Measurements from ENCODE around the gene HGFAC. TPM values are rescaled to one million over a fixed set of nuclear protein-coding genes. Genes with fewer than 3 reads are reported as not detected.

HGFAC gene
- total RNA-seq, 6 donors from 2014 or later: 0.20 to 1.1 (median 0.49) TPM; not detected in 1

- WGBS, 2 donors: 63 to 75% methylated on average over 8 to 14 of the region's 14 CpGs
- DNase-seq (peak in 1 of 2 donors; percentile 61), ATAC-seq (ENCODE audit: low FRiP score in 2 of 2) (no peak)
- no peak overlapping the region for H3K27ac ChIP-seq
- no peaks in the 10 kb centered on the region for H3K9me3 ChIP-seq
- no peak overlapping the region for H3K4me3 ChIP-seq
- TF ChIP-seq POLR2A (IDR thresholded peaks at IDR 0.05) (no peak), EP300 (IDR thresholded peaks at IDR 0.05) (no peak), POLR2AphosphoS5 (IDR thresholded peaks at IDR 0.05) (no peak)
- peaks cover 0 to 7% (median 4%) of the 10 kb centered on the region in 4 donors for H3K36me3 ChIP-seq
- H3K4me1 ChIP-seq: no peaks in the 10 kb centered on the region
- peaks cover 0 to 7% (median 0%) of the 10 kb centered on the region in 4 donors for H3K27me3 ChIP-seq
These were observed 54.3 kb downstream of the HGFAC start for GRCh38 chr4:3496021-3496420.

GRCh38 chr4:3497095-3497494, 55.3 kb downstream of the HGFAC start:
- WGBS, 2 donors: 85 to 86% methylated on average over 5 to 6 of the region's 6 CpGs
- TF ChIP-seq POLR2AphosphoS5 (IDR thresholded peaks at IDR 0.05) (no peak), POLR2A (IDR thresholded peaks at IDR 0.05) (no peak), EP300 (IDR thresholded peaks at IDR 0.05) (no peak)
- TF ChIP-seq, protein P1, sequence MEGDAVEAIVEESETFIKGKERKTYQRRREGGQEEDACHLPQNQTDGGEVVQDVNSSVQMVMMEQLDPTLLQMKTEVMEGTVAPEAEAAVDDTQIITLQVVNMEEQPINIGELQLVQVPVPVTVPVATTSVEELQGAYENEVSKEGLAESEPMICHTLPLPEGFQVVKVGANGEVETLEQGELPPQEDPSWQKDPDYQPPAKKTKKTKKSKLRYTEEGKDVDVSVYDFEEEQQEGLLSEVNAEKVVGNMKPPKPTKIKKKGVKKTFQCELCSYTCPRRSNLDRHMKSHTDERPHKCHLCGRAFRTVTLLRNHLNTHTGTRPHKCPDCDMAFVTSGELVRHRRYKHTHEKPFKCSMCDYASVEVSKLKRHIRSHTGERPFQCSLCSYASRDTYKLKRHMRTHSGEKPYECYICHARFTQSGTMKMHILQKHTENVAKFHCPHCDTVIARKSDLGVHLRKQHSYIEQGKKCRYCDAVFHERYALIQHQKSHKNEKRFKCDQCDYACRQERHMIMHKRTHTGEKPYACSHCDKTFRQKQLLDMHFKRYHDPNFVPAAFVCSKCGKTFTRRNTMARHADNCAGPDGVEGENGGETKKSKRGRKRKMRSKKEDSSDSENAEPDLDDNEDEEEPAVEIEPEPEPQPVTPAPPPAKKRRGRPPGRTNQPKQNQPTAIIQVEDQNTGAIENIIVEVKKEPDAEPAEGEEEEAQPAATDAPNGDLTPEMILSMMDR (IDR thresholded peaks at IDR 0.05): no peak
- Histone ChIP-seq H3K4me1 (no peaks in the 10 kb centered on the region), H3K27ac (no peak overlapping the region), H3K9me3 (no peaks in the 10 kb centered on the region), H3K4me3 (no peak overlapping the region), H3K27me3 (peaks cover 0 to 7% (median 0%) of the 10 kb centered on the region in 4 donors), H3K36me3 (peaks cover 0 to 12% (median 11%) of the 10 kb centered on the region in 4 donors)
- ATAC-seq (ENCODE audit: low FRiP score in 2 of 2) (no peak), DNase-seq (peak in 1 of 2 donors; percentile 60)

DNA sequence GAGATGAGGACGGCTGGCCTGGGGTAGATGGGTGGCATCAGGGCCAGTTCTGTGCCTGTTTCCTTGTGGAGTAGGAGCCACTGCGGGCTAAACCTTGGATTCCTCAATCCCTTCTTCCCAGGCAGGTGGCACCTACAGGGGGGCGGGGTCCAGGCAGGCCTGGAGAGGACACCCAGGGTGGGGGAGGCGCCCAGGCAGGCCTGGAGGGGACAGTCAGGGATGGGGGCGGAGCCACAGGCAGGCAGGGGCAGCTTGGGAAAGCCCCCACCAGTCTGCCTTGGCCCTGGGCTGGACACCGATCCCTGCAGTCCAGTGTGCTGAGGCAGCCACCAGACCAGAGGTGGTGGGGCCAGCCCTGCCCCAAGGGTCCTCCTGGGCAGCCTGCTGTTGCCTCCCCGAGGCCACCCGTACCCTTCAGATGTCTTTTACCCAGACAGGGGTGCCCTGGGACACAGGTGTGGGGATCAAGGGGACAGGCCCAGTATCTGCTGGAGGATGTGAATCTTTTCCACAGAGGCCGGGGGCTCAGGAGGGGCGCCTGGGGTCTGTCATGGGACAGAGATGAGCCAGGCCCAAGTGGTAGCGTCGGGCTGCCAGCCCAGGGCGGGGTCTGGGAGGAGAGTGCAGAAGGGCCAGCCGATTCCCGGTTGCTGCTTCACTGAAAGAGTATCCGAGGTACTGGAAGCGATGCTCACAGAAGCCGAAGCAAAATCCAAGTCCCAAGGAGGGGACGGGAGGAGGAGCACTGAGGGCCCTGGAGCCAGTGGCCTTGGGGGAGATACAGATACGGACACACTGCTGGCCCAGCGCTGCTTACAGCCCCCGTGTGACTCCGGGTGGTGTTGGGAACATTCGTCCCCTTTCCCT, 56.0 kb downstream of the HGFAC start:
- ATAC-seq (ENCODE audit: low FRiP score in 2 of 2): no peak
- no peak for TF ChIP-seq POLR2AphosphoS5 (IDR thresholded peaks at IDR 0.05)
- no peak for TF ChIP-seq POLR2A (IDR thresholded peaks at IDR 0.05)
- TF ChIP-seq EP300 (IDR thresholded peaks at IDR 0.05): no peak
- TF ChIP-seq, protein P1 (IDR thresholded peaks at IDR 0.05): no peak
- peak in 1 of 2 donors; percentile 68 for DNase-seq
- WGBS, 2 donors: 86 to 89% methylated on average over 16 to 24 of the region's 24 CpGs
- Histone ChIP-seq H3K36me3 (peaks cover 0 to 18% (median 14%) of the 10 kb centered on the region in 4 donors), H3K27me3 (peaks cover 0 to 4% (median 0%) of the 10 kb centered on the region in 4 donors), H3K27ac (no peak overlapping the region), H3K4me3 (no peak overlapping the region), H3K4me1 (no peaks in the 10 kb centered on the region), H3K9me3 (no peaks in the 10 kb centered on the region)

DNA sequence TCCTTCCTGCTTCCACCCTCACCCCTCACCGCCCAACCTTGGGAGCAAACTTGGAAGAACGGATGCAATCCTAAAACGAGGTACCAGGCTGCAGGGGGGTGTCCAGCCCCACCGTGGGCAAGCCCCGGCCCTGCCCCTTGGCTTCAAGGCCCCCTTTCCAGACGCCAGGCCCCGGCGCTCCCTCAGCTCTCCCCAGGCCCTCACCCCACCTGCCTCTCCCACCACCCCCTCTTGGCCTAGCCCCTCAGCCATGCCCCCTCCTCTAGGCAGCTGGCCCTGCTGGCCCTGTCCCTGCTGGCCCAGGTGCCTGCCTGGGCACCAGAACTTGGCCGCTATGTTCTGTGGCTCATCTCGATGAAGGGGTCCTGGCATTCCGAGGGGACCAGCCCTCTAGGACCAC, 56.6 kb downstream of the HGFAC start:
- Histone ChIP-seq H3K27ac (no peak overlapping the region), H3K4me3 (no peak overlapping the region), H3K36me3 (peaks cover 0 to 24% (median 16%) of the 10 kb centered on the region in 4 donors), H3K9me3 (no peaks in the 10 kb centered on the region), H3K27me3 (peaks cover 0 to 3% (median 0%) of the 10 kb centered on the region in 4 donors), H3K4me1 (no peaks in the 10 kb centered on the region)
- DNase-seq (peak in 1 of 2 donors; percentile 78), ATAC-seq (ENCODE audit: low FRiP score in 2 of 2) (no peak)
- WGBS, 2 donors: 88% methylated on average over 8 to 11 of the region's 11 CpGs
- TF ChIP-seq, protein P1 (IDR thresholded peaks at IDR 0.05): no peak
- no peak for TF ChIP-seq POLR2AphosphoS5 (IDR thresholded peaks at IDR 0.05)
- no peak for TF ChIP-seq EP300 (IDR thresholded peaks at IDR 0.05)
- TF ChIP-seq POLR2A (IDR thresholded peaks at IDR 0.05): no peak

Other genes with a start within 250 kb of the HGFAC start
- gene MSANTD1, start 192.8 kb upstream of the HGFAC start, total RNA-seq: 1 to 10 TPM in 5 of 6 donors, under 1 TPM in 1; 1.00 to 7.3 (median 1.8) TPM
- gene RGS12, start 148.9 kb upstream of the HGFAC start, total RNA-seq: 100 to 1,000 TPM in 1 of 6 donors, 10 to 100 TPM in 5; 17.8 to 124 (median 49.7) TPM
- 10 to 100 TPM in 1 of 6 donors, 1 to 10 TPM in 5; 2.1 to 16.0 (median 4.0) TPM for gene DOK7, start 21.3 kb downstream of the HGFAC start, total RNA-seq
- 100 to 1,000 TPM in 5 of 6 donors, 10 to 100 TPM in 1; 98.5 to 267 (median 251) TPM for gene LRPAP1, start 90.5 kb downstream of the HGFAC start, total RNA-seq

All from upper lobe of left lung (tissue), 6 donors.